LNCAP (cell line): ENCODE measurements around the gene ABI3BP.

Source experiments
- TF ChIP-seq, protein P1 (sequence below): fragments of 450-650 bp; IDR thresholded peaks from 2 replicates; pipeline ENCODE4 v1.5.1; 2017; ENCODE audit warnings: mild to moderate bottlenecking

Gene ABI3BP

DNA sequence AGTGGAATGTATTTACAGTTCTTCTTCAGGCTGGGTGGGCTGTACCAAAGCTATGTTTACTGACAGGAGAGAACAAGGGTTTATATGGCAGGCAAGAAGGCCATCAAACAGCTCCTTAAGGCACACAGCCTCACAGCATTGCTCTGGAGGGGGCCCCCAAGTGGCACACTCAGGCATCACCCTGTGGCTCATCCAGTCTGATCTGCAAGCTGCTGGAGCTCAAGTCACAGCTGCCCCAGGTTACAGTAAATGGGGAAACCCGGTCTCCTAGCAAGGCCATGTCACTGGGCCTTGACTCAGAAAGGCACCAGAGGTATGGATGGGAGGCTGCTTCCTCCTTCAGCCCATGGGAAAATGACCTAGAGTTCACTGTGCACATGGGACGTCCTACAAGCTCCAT, 216.5 kb downstream of the ABI3BP start:
- TF ChIP-seq, protein P1, sequence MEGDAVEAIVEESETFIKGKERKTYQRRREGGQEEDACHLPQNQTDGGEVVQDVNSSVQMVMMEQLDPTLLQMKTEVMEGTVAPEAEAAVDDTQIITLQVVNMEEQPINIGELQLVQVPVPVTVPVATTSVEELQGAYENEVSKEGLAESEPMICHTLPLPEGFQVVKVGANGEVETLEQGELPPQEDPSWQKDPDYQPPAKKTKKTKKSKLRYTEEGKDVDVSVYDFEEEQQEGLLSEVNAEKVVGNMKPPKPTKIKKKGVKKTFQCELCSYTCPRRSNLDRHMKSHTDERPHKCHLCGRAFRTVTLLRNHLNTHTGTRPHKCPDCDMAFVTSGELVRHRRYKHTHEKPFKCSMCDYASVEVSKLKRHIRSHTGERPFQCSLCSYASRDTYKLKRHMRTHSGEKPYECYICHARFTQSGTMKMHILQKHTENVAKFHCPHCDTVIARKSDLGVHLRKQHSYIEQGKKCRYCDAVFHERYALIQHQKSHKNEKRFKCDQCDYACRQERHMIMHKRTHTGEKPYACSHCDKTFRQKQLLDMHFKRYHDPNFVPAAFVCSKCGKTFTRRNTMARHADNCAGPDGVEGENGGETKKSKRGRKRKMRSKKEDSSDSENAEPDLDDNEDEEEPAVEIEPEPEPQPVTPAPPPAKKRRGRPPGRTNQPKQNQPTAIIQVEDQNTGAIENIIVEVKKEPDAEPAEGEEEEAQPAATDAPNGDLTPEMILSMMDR: no peak

DNA sequence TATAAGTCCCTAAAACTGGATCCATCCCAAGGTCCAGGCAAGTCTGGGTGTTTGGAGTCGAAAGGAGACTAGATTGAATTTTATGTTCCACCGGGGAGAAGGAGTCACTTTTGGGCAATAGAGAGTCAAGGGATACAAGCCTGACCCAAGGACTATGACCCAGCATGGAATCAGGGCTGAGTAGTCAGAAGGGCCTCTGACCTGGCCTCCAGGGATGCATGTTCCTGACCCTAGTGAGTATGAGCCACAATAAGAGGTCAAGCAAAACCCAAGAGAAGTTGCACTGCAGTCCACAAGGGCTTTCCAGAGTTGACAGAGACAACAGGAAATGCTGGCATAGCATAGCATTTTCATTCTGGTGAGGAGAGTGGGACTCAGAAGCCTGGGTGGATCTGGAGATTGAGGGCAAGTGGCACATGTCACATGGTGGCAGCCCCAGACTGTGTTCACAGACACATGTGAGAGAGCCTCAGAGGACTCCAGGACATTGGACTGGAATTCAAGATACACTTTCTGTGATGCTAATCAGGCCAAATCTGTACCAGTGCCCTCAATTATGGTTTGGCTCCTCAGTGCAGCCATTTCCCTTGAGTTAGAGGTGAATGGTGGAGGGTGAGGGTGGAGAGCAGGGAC, 217.0 kb downstream of the ABI3BP start:
- TF ChIP-seq, protein P1: no peak

DNA sequence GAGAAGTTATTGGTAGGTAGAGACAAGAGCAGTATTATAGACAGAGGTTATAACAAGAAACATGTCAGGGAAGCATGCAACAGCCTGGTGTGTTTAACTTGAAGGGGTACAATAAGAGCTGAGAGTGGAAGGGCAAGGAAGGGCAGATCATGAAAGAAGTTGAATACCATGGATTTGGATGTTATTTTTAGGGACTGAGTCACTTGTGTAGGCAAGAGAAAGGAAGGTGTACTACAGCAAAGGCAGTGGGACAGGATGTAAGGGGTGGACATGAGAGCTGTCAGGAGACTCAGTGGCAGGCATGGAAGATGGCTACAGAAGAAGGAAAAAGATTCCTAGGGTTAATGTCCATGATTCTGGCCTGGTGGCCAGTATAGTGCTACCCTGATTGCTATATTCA, 217.6 kb downstream of the ABI3BP start:
- TF ChIP-seq, protein P1: no peak

DNA sequence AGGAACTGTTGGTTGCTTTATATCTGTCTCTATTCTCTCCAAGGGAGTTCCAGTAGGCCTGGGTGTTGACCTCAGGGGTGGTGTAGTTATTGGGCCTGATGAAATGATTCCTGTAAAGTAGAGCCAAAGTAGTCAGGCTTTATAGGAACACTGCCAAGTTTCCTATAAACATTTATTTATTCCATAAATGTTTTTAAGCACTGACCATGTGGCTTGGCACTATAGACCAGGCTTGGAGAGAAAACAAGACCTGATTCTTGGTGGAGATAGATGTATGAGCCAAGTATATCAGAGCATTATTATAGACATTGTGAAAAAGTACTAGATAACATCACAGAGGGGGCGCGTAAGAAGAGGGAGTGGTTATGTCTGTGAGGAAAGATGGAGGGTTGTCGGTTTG, 218.0 kb downstream of the ABI3BP start:
- TF ChIP-seq, protein P1: no peak

DNA sequence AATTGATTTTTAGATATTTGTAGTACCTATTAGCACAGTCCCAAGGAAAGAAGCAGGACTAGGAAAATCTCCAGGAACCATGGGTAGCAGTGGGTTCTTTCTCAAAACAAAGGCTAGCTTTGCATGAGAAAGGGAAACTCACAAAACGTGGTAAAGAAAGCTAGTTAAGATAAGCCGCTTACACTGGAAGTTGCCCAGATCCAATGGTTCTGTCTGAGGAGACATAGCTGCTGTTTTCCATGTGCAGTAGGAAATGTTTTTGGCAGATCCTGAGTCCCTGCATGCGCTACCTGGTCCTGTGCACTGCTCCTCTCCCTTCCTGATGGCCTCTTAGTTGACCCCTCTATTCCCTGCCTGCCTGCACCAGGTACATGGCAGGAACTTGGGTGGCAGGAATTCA, 223.5 kb downstream of the ABI3BP start:
- TF ChIP-seq, protein P1: no peak

DNA sequence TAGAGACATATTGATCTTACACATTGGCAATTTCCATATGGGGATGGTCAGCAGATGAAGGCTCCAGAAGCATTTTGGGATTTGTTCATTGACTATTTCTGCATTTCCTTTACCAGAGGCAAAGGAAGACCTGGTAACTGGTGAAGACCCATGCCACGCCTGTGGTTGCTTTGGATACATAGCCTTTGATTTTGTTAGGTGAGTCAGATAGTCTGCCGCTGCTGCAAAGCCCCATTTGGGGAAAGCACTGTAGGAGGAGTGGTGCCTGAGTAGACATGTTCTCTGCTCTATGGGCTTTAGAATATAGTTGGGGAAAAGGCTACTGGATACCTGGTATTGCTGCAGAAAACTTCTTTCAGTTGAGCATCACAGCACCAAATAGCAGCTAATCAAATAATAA, 227.2 kb downstream of the ABI3BP start:
- TF ChIP-seq, protein P1: no peak

DNA sequence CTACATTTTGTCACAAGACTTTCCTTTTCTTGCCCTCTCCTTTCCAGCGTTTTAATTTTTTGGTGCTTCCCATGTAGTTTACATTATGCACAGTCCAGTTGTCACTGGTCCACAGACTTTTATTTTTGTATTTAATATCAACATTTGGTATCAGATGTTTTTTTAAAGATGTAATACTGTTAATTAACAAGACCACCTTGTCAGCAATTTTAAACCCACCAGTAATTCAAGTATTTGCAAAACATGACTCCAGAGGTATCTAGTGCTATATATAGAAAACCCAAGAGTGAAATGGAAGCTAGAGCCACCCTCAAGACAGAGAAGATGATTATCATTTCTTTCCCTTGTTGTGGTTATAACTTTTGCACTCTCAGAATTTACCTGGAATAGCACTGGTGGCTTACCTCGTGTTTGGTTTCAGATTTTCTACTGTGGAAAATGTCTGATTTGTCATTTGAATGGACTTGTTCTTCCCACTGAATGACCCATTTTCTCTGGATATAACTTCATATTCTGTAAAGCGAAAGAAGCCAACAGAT, 227.7 kb downstream of the ABI3BP start:
- TF ChIP-seq, protein P1: no peak

DNA sequence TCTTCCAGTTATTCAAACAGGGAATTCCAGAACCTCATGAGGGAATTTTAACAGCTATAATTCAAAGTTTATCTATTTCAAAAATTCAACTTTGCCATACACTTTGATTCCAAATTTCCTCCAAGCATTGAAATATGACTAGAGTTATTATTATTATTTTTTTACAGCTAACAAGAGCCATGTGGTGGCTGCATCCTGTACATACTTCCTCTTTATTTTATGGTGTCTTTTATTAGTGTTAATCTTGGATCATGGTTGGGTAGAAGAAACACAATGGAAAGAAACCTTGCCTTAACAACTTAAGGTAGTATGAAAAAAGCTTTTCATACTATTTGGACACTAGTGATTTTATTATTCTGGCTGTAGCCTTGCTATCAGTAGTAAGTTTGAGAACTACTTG, 231.3 kb downstream of the ABI3BP start:
- TF ChIP-seq, protein P1: no peak
